NCI-H128 (cell line): ENCODE data around the gene RALGAPA2.
A peak's percentile ranks its signal among the peaks of the same experiment; 100 is the strongest.

Source experiments
- DNase-seq: peaks from one replicate; lab custom pipeline; 2025; ENCODE audit not compliant: unreplicated experiment; lab: John Stamatoyannopoulos, UW

The RALGAPA2 gene

GRCh38 chr20:20712474-20713243, at the start of gene RALGAPA2:
TSS of gene RALGAPA2 (minus strand) at chr20:20712644. CDS start at chr20:20712480, 164 bp downstream.
- DNase-seq, result peak; percentile 97

- no peak for DNase-seq
Measured at GRCh38 chr20:20761301-20761700, 48.9 kb upstream of the RALGAPA2 start.

GRCh38 chr20:20759132-20759531, 46.7 kb upstream of the RALGAPA2 start:
- DNase-seq, result no peak

GRCh38 chr20:20755674-20756319, 43.4 kb upstream of the RALGAPA2 start:
- DNase-seq, result no peak

GRCh38 chr20:20755231-20755630, 42.8 kb upstream of the RALGAPA2 start:
- DNase-seq, result no peak

GRCh38 chr20:20754714-20755113, 42.3 kb upstream of the RALGAPA2 start:
- no peak for DNase-seq

- DNase-seq, result no peak
Measured at GRCh38 chr20:20752712-20753111, 40.3 kb upstream of the RALGAPA2 start.

- DNase-seq, result no peak
Measured at GRCh38 chr20:20747298-20747697, 34.9 kb upstream of the RALGAPA2 start.

- DNase-seq, result peak; percentile 21
Measured at GRCh38 chr20:20744170-20744725, 31.8 kb upstream of the RALGAPA2 start.

GRCh38 chr20:20743511-20744169, 31.2 kb upstream of the RALGAPA2 start:
- DNase-seq, result no peak

- DNase-seq, result no peak
Measured at GRCh38 chr20:20741087-20742045, 28.9 kb upstream of the RALGAPA2 start.

- DNase-seq, result no peak
Measured at GRCh38 chr20:20740541-20740940, 28.1 kb upstream of the RALGAPA2 start.

GRCh38 chr20:20737158-20737557, 24.7 kb upstream of the RALGAPA2 start:
- no peak for DNase-seq

GRCh38 chr20:20736303-20736702, 23.9 kb upstream of the RALGAPA2 start:
- DNase-seq, result no peak

- DNase-seq, result no peak
Measured at GRCh38 chr20:20734475-20734948, 22.1 kb upstream of the RALGAPA2 start.

GRCh38 chr20:20733943-20734342, 21.5 kb upstream of the RALGAPA2 start:
- DNase-seq, result no peak

- DNase-seq, result no peak
Measured at GRCh38 chr20:20732641-20733040, 20.2 kb upstream of the RALGAPA2 start.

GRCh38 chr20:20731945-20732296, 19.5 kb upstream of the RALGAPA2 start:
- DNase-seq, result no peak

- no peak for DNase-seq
Measured at GRCh38 chr20:20731000-20731944, 18.8 kb upstream of the RALGAPA2 start.
